Sigmoid colon (tissue), 7 donors: ENCODE measurements around the gene OGFOD1. TPM values are rescaled to one million over a fixed set of nuclear protein-coding genes. Genes with fewer than 3 reads are reported as not detected.

Source experiments
- DNase-seq: peaks from one replicate; pipeline ENCODE4 v3.0.0-alpha.2; 2019
- H3K27ac ChIP-seq, 4 donors: fragments of 200-600 bp; sonication (generic); one replicate each; pipeline ENCODE4 v1.5.1; 2016 to 2019; ENCODE audit warnings: mild to moderate bottlenecking in 1 of 4
- H3K27me3 ChIP-seq, 3 donors: fragments of 200-600 bp; sonication (generic); one replicate each; pipeline ENCODE4 v1.5.1; 2019; ENCODE audit warnings: mild to moderate bottlenecking in 1 of 3
- H3K36me3 ChIP-seq, 4 donors: fragments of 200-600 bp; sonication (generic); one replicate each; pipeline ENCODE4 v1.5.1; 2016 to 2019
- H3K4me1 ChIP-seq, 4 donors: fragments of 200-600 bp; sonication (generic); one replicate each; pipeline ENCODE4 v1.5.1; 2017 to 2019
- H3K4me3 ChIP-seq, 4 donors: fragments of 200-600 bp; sonication (generic); one replicate each; pipeline ENCODE4 v1.5.1; 2017 to 2019; ENCODE audit warnings: mild to moderate bottlenecking in 2 of 4, moderate library complexity in 1 of 4
- H3K9me3 ChIP-seq, 4 donors: fragments of 200-600 bp in 3 of 4; sonication (generic) in 3 of 4; one replicate each; pipeline versions ENCODE4 v1.5.1 to v1.6.1; 2013 to 2019
- CTCF ChIP-seq, 4 experiments: fragments of 450-650 bp in 3 of 4; fragments of 200-600 bp in 1 of 4; IDR thresholded peaks; one replicate each; pipeline ENCODE4 v1.5.1; 2016 to 2019; ENCODE audit warnings: antibody characterized with exemption in 4 of 4, mild to moderate bottlenecking in 3 of 4, moderate library complexity in 2 of 4
- EP300 ChIP-seq, 4 donors: sonication (generic); formaldehyde crosslinking; IDR thresholded peaks; one replicate each; pipeline ENCODE4 v1.6.1; 2017; ENCODE audit warnings: antibody characterized with exemption in 4 of 4
- POLR2A ChIP-seq, 2 donors: fragments of 450-650 bp; IDR thresholded peaks; one replicate each; pipeline ENCODE4 v1.6.1; 2016; ENCODE audit warnings: antibody characterized with exemption in 2 of 2, mild to moderate bottlenecking in 2 of 2, moderate library complexity in 2 of 2
- POLR2AphosphoS5 ChIP-seq, 4 donors: sonication (generic); formaldehyde crosslinking; IDR thresholded peaks; one replicate each; pipeline ENCODE4 v1.6.1; 2017; ENCODE audit warnings: antibody characterized with exemption in 4 of 4
- WGBS, 2 donors: extraction: QIAGEN DNeasy Blood & Tissue Kit; methylation state at CpG; one replicate each; pipeline ENCODE4 v1.1.7; 2013; 5-methylcytosine and 5-hydroxymethylcytosine counted together
- intact Hi-C: fragments of 100-400 bp; cut with DNase I; formaldehyde crosslinking; loops from one replicate; pipeline ENCODE4 v1.15.1; 2023
- polyA plus RNA-seq, 3 donors: library from polyadenylated mRNA; stranded (reverse); fragments of 200-250 nt; gene quantifications; one replicate each; pipeline ENCODE4 v1.2.3, GENCODE V29; 2013
- total RNA-seq, 4 donors: library from RNA; depleted of rRNA; stranded (reverse); fragments of >200 nt; gene quantifications; one replicate each; pipeline ENCODE4 v1.1.0, GENCODE V29; 2016
- donor health status: healthy with polysubstance abuse.
- donor health status: Bipolar disorder and iron deficiency.
- donor health status: healthy.

The OGFOD1 gene
- total and polyA plus RNA-seq, 7 donors = 6.6 to 34.1 (median 15.8) TPM

DNA sequence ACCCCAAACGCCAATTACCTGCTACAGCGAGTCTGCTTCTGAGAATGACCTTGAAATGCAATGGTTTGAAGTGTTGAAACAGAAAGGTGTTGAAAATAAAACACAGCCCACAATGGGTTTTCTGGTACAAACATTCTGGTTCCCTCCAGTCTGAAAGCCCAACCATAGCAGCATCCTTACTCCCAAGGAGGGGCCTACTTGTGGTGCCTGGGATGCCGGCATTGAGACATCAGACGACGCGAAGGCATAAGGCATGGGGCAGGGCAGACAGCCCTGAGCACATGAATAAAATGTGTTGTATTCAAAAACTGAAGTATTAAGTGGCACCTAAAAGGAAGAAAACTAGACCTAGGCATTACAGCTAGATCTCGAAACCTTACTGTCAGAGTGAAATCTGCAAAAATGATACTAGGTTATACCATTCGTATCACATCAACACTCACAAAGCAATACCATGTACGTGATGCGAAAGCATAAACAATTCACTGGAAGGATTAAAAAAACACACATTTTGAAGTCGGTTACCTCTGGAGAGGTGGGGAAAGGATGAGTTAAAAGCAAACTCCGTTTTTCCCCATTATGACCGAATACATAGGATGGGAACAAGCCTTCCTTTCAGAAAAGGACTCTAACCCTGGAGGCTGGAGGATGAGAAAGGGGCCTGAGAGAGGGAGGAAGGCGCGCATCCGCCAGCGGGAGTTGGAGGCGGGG, 924 bp upstream of the OGFOD1 start:
- no peaks in the 10 kb centered on the region for H3K9me3 ChIP-seq
- H3K4me3 ChIP-seq = peak overlapping the region; percentile 70 to 98 (median 88)
- no peak for TF ChIP-seq POLR2AphosphoS5 (IDR thresholded peaks at IDR 0.05)
- H3K36me3 ChIP-seq = peaks cover 0 to 44% (median 5%) of the 10 kb centered on the region in 4 donors
- H3K4me1 ChIP-seq = peaks cover 0 to 43% (median 38%) of the 10 kb centered on the region in 4 donors
- 9 to 13% methylated on average over 18 of the region's 18 CpGs for WGBS, 2 donors
- intact Hi-C loops = loop anchor here (2.0 to 10.0 kb wide), 2 partner anchors 26 to 506 kb away; partner anchors contain the start of gene AMFR
- H3K27ac ChIP-seq = peak overlapping the region; percentile 79 to 88 (median 84)
- no peak for DNase-seq
- H3K27me3 ChIP-seq = no peaks in the 10 kb centered on the region

GRCh38 chr16:56451753-56452689, 667 bp downstream of the OGFOD1 start:
- WGBS, 2 donors = 2 to 8% methylated on average over 31 of the region's 31 CpGs
- no peak for DNase-seq
- Histone ChIP-seq H3K9me3 (no peaks in the 10 kb centered on the region), H3K4me1 (peaks cover 0 to 43% (median 38%) of the 10 kb centered on the region in 4 donors), H3K27me3 (no peaks in the 10 kb centered on the region), H3K4me3 (peak overlapping the region; percentile 70 to 98 (median 88)), H3K36me3 (peaks cover 0 to 44% (median 3%) of the 10 kb centered on the region in 4 donors), H3K27ac (peak overlapping the region; percentile 79 to 88 (median 84))
- intact Hi-C loops = loop anchor here (2.0 to 10.0 kb wide), 2 partner anchors 27 to 507 kb away; partner anchors contain the start of gene AMFR
- TF ChIP-seq POLR2A (IDR thresholded peaks at IDR 0.05) (no peak), POLR2AphosphoS5 (IDR thresholded peaks at IDR 0.05) (no peak), EP300 (IDR thresholded peaks at IDR 0.05) (no peak), CTCF (IDR thresholded peaks at IDR 0.05) (no peak)

- WGBS, 2 donors = 90 to 94% methylated on average over 6 of the region's 6 CpGs
- no peak for DNase-seq
- Histone ChIP-seq H3K36me3 (peaks cover 6 to 94% (median 16%) of the 10 kb centered on the region in 4 donors), H3K9me3 (no peaks in the 10 kb centered on the region), H3K4me3 (no peak overlapping the region), H3K27ac (no peak overlapping the region), H3K27me3 (no peaks in the 10 kb centered on the region), H3K4me1 (peaks cover 0 to 5% (median 3%) of the 10 kb centered on the region in 4 donors)
- TF ChIP-seq POLR2A (IDR thresholded peaks at IDR 0.05) (no peak), POLR2AphosphoS5 (IDR thresholded peaks at IDR 0.05) (no peak), EP300 (IDR thresholded peaks at IDR 0.05) (no peak), CTCF (IDR thresholded peaks at IDR 0.05) (no peak)
- intact Hi-C loops = loop anchor here (10.0 kb wide), 1 partner anchor 513 kb away; no protein-coding TSS in a partner anchor
Observed at GRCh38 chr16:56457927-56458470, 6.6 kb downstream of the OGFOD1 start.

GRCh38 chr16:56460101-56460500, 8.7 kb downstream of the OGFOD1 start:
- no peak for DNase-seq
- no peak for TF ChIP-seq EP300 (IDR thresholded peaks at IDR 0.05)
- no peak for TF ChIP-seq POLR2A (IDR thresholded peaks at IDR 0.05)
- no peak for TF ChIP-seq POLR2AphosphoS5 (IDR thresholded peaks at IDR 0.05)
- no peak for TF ChIP-seq CTCF (IDR thresholded peaks at IDR 0.05)
- Histone ChIP-seq H3K36me3 (peaks cover 9 to 98% (median 16%) of the 10 kb centered on the region in 4 donors), H3K9me3 (no peaks in the 10 kb centered on the region), H3K4me1 (no peaks in the 10 kb centered on the region), H3K27me3 (no peaks in the 10 kb centered on the region), H3K27ac (no peak overlapping the region), H3K4me3 (no peak overlapping the region)
- intact Hi-C loops = no loop called here
- 89 to 93% methylated on average over 2 of the region's 2 CpGs for WGBS, 2 donors
